Bronchial epithelial cell (primary cell): ENCODE measurements around the gene CBFA2T3. TPM values are rescaled to one million over a fixed set of nuclear protein-coding genes. Genes with fewer than 3 reads are reported as not detected.
"Not testable (repeated sequence)": the region's sequence is repeated elsewhere in the genome, so short reads cannot be mapped to it uniquely, and the experiment has no call there.

ENCODE experiments used
- DNase-seq: peaks from one replicate; pipeline ENCODE4 v3.0.0-alpha.2; 2010; ENCODE audit warnings: low read depth
- FAIRE-seq: peaks from 2 replicates; lab custom pipeline; 2011; peaks lifted over from hg19 to GRCh38; lab: Jason Lieb, UNC
- H3K27me3 ChIP-seq: 2 replicates; pipeline ENCODE4 v1.5.1; 2011; ENCODE audit warnings: low read length; ENCODE audit not compliant: control insufficient read depth, insufficient read depth
- H3K36me3 ChIP-seq: 2 replicates; pipeline ENCODE4 v1.5.1; 2011; ENCODE audit warnings: low read length; ENCODE audit not compliant: control insufficient read depth, insufficient read depth
- H3K4me3 ChIP-seq: 2 replicates; pipeline ENCODE4 v1.5.1; 2011; ENCODE audit warnings: mild to moderate bottlenecking, low read depth, low read length, control low read depth
- total RNA-seq: library from RNA; depleted of rRNA; stranded (reverse); fragments of >200 nt; gene quantifications from 2 replicates; pipeline ENCODE4 v1.2.1, GENCODE V29; 2014
- TF ChIP-seq, protein P1 (sequence below): IDR thresholded peaks from 2 replicates; pipeline ENCODE4 v1.5.1; 2011; ENCODE audit warnings: mild to moderate bottlenecking, moderate library complexity, low read length, control low read depth, inconsistent platforms; ENCODE audit not compliant: insufficient read depth, severe bottlenecking

CBFA2T3 gene
- total RNA-seq, 1 donor from 2014 or later, result 0.26 TPM

DNA sequence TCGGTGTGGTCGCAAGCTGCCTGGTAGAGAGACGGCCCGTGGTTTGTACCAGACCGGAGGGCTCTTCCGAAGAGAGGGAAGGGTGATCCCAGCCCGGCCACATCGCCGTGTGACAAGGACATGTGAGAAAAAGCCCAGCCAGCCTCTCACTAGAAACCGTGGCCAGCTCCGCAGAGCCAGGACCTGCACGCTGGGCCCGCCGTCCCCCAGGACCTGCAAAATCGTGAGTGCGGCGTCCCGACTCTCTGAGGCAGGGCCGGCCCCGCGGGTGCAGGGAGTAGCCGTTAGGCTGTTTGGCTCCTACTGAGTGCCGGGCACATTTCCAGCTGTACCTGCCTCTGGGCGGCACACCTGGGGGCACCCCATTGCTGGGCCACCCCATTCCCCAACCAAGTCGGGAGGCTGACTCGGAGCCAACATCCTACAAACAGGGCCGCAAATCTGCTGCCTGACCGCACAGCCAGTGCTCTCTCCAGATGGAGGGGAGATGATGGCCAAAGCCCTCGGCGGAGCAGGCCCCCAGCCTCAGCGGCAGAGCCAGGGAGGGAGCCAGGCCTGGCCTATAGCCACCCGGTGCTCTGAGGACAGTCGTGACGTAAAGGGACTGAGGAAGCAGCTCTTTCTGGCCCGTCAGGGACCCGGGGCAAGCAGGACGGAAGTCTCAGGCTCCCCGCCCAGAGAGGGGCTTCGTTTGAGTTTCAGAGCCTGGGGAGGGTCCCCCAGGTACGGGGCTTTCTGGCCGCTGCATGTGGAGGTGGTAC, 76.9 kb downstream of the CBFA2T3 start:
- FAIRE-seq, result no peak
- no peaks in the 10 kb centered on the region for H3K36me3 ChIP-seq
- H3K27me3 ChIP-seq, result no peaks in the 10 kb centered on the region
- TF ChIP-seq, protein P1, sequence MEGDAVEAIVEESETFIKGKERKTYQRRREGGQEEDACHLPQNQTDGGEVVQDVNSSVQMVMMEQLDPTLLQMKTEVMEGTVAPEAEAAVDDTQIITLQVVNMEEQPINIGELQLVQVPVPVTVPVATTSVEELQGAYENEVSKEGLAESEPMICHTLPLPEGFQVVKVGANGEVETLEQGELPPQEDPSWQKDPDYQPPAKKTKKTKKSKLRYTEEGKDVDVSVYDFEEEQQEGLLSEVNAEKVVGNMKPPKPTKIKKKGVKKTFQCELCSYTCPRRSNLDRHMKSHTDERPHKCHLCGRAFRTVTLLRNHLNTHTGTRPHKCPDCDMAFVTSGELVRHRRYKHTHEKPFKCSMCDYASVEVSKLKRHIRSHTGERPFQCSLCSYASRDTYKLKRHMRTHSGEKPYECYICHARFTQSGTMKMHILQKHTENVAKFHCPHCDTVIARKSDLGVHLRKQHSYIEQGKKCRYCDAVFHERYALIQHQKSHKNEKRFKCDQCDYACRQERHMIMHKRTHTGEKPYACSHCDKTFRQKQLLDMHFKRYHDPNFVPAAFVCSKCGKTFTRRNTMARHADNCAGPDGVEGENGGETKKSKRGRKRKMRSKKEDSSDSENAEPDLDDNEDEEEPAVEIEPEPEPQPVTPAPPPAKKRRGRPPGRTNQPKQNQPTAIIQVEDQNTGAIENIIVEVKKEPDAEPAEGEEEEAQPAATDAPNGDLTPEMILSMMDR, result no peak
- no peak for DNase-seq
- no peak overlapping the region for H3K4me3 ChIP-seq

- TF ChIP-seq, protein P1, result no peak
- DNase-seq (no peak), FAIRE-seq (no peak)
- no peaks in the 10 kb centered on the region for H3K27me3 ChIP-seq
- no peaks in the 10 kb centered on the region for H3K36me3 ChIP-seq
- H3K4me3 ChIP-seq, result no peak overlapping the region
These were observed 79.1 kb downstream of the CBFA2T3 start for GRCh38 chr16:88897696-88898425.

GRCh38 chr16:88896238-88897070, 80.6 kb downstream of the CBFA2T3 start:
- H3K27me3 ChIP-seq, result no peaks in the 10 kb centered on the region
- H3K36me3 ChIP-seq, result no peaks in the 10 kb centered on the region
- FAIRE-seq, result no peak
- TF ChIP-seq, protein P1, result no peak
- no peak for DNase-seq
- H3K4me3 ChIP-seq, result no peak overlapping the region

- Histone ChIP-seq H3K27me3 (no peaks in the 10 kb centered on the region), H3K4me3 (no peak overlapping the region), H3K36me3 (no peaks in the 10 kb centered on the region)
- TF ChIP-seq, protein P1, result no peak
- FAIRE-seq, result no peak
- DNase-seq, result no peak
These were observed 81.7 kb downstream of the CBFA2T3 start for GRCh38 chr16:88895335-88895734.

DNA sequence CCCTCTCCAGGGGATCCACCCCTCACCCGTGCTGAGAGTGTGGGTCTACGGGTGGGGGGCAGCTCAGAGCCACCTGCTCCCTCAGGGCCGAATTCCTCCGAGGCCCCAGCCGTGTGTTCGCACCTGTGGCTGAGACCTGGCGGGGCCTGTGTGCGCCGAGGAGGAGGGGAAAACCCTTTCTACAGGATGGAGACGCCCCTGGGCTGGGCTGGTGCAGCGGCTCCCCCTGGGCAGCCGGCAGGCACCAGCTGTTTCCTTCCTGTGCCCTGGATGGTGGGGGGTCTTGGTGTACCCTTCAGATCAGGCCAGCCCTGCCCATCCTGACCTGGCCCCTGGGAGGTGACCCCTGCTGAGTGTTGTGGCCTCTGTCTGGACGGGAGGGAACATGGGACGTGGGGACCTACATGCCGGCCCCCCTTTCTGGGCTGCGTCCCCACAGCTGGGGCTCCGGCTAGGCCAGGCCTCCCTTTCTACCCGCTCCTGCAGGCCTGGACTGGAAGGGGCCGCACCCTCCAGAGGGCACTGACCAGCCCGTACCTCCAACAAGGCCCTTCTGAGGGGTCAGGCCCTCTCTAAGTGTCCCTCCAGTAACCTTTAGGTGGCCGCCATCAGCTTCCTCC, 82.2 kb downstream of the CBFA2T3 start:
- DNase-seq, result no peak
- Histone ChIP-seq H3K27me3 (no peaks in the 10 kb centered on the region), H3K4me3 (no peak overlapping the region), H3K36me3 (no peaks in the 10 kb centered on the region)
- TF ChIP-seq, protein P1, result no peak
- FAIRE-seq, result no peak

- not testable (repeated sequence) for H3K36me3 ChIP-seq, FAIRE-seq, DNase-seq, H3K4me3 ChIP-seq, H3K27me3 ChIP-seq
These were observed 82.7 kb downstream of the CBFA2T3 start for GRCh38 chr16:88894266-88894665.
